Neural progenitor cell (in vitro differentiated cells): Measurements from ENCODE around the gene RILPL1.

Experiments used
- CTCF ChIP-seq: fragments of 200-600 bp; sonication (generic); IDR thresholded peaks from 2 replicates; pipeline ENCODE4 v1.5.1; 2017; ENCODE audit warnings: antibody characterized with exemption, mild to moderate bottlenecking
- EZH2 ChIP-seq: fragments of 200-600 bp; sonication (generic); IDR thresholded peaks from 2 replicates; pipeline ENCODE4 v1.6.1; 2017; ENCODE audit warnings: antibody characterized with exemption, mild to moderate bottlenecking, moderate library complexity

- TF ChIP-seq CTCF (no peak), EZH2 (no peak)
Observed at GRCh38 chr12:123444092-123445026, 89.2 kb downstream of the RILPL1 start.
